ENCODE measurements around the gene RAB31.

The RAB31 gene

DNA sequence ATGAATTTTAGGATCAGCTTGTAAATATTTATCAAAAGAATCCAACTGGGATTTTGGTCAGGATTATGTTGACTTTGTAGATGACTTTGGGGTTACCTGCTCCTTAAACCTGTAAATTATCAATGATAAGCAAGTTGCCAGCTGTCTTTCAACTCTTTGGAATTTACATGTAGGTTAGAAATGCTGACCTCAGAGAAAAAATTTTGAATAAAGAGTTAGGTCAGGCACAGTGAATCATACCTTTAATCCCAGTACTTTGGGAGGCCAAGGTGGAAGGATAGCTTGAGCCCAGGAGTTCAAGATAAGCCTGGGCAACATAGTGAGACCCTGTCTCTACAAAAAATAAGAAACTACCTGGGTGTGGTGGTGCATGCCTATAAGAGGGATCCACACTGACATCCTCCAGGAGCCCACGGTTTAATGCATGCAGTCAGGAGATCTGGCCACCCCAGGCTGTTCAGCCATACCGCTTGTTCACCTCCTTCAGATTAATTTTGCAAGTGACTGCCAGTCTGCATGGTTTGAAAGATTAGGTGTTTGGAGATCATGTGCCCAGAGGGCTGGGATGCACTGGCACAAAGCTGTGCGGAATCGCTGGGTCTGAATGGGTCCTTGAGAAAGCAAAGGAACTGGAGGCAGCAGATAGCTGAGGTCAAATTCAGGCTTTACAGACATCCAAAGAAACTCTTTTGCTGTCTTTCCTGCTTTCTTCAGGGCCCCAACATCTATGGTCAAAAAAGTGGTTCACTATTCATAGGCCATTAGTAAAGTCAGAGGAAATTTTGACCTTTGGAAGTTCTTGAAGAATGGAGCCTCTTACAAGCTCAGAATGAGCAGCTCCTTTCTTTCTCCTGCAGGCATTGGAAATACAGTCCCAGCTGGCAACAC lies 94.3 kb downstream of the RAB31 start:
- Mint-ChIP-seq H3K27ac (no peak overlapping the region), H3K36me3 (peaks cover 30% of the 10 kb centered on the region)

DNA sequence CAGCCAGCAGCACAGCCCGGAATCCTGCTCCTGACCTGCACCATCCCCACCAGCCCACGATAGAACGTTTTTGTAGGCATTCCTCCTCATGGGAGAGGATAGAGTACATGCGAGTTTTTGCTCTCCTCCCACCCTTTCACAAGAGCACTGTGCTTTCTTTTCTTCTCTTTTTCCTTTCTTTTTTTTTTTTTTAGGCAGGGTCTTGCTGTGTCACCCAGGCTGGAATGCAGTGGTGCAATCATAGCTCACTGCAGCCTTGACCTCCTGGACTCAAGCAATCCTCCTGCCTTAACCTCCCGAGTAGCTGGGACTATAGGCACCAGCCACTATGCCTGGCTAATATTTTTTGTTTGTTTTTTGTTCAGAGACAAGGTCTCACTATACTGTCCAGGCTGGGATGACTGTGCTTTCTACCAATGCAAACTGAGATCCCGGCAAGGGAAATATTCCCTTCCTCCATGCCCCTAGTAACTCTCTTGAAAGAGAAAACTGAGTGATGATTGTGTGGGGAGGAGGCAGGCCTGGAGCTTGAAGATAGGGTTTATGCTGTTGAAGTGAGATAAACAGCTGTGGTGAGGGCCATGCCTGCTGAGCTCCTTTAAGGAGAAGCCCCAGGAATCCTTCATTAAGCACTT lies 95.1 kb downstream of the RAB31 start:
- H3K4me1 Mint-ChIP-seq, result peaks cover 4% of the 10 kb centered on the region

More for the DNA sequence above, 94.3 kb downstream of the RAB31 start:
- no peak overlapping the region for H3K4me3 Mint-ChIP-seq
- H3K4me1 Mint-ChIP-seq, result peaks cover 4% of the 10 kb centered on the region
- DNase-seq (ENCODE audit: low spot score in 2 of 2) (no peak), ATAC-seq (ENCODE audit: low read depth) (no peak)
- H3K9me3 Mint-ChIP-seq, result peaks cover 1% of the 10 kb centered on the region
- no peaks in the 10 kb centered on the region for H3K27me3 Mint-ChIP-seq

DNA sequence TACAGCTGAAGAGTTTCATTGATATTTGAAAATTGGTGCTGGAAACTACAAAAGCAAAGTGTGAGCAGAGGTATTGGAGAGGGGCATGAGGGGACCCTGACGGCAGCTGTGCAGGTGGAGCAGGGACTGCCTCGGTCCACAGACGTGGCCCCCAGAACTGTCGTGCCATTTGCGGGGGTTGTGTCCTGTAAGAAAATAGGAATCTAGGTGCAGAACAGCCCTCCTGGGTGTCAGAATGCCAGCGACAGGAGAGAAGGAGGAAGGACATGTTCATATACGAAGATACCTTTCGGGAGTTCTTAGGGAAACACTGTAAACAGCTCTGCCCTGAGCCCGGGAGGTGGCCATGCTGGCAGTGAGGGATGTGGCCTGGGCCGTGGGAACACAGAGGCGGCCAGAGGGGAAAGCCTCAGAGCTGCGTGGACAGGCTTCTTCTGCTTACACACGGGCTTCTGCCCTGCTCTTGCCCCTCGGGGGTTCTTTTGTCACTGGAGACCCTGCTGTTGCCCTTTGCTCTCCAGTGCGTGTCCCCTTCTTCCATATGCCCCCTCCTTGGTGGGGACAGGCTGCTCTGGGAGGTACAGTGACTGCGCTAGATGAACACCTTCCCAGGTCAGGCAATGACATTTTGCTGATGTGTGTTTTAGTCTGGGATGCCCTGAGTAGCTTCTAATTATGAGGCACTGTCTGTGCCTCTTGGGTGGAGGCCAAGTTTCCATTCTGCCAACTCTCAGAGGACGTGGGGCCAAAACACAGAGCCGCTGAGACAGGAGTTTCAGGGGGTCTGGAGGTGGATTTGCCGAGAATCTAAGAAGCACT lies 95.8 kb downstream of the RAB31 start:
- no peak overlapping the region for H3K4me3 Mint-ChIP-seq
- peaks cover 4% of the 10 kb centered on the region for H3K4me1 Mint-ChIP-seq
- DNase-seq (ENCODE audit: low spot score in 2 of 2) (no peak), ATAC-seq (ENCODE audit: low read depth) (no peak)
- H3K36me3 Mint-ChIP-seq, result peaks cover 27% of the 10 kb centered on the region
- H3K27ac Mint-ChIP-seq, result no peak overlapping the region
- H3K27me3 Mint-ChIP-seq, result no peaks in the 10 kb centered on the region
- H3K9me3 Mint-ChIP-seq, result peaks cover 1% of the 10 kb centered on the region

More for the DNA sequence above, 95.1 kb downstream of the RAB31 start:
- H3K27me3 Mint-ChIP-seq, result no peaks in the 10 kb centered on the region
- H3K9me3 Mint-ChIP-seq, result peaks cover 1% of the 10 kb centered on the region
- DNase-seq (ENCODE audit: low spot score in 2 of 2), result no peak
- H3K27ac Mint-ChIP-seq, result no peak overlapping the region
- no peak overlapping the region for H3K4me3 Mint-ChIP-seq
- no peak for ATAC-seq (ENCODE audit: low read depth)
- H3K36me3 Mint-ChIP-seq, result peaks cover 29% of the 10 kb centered on the region

DNA sequence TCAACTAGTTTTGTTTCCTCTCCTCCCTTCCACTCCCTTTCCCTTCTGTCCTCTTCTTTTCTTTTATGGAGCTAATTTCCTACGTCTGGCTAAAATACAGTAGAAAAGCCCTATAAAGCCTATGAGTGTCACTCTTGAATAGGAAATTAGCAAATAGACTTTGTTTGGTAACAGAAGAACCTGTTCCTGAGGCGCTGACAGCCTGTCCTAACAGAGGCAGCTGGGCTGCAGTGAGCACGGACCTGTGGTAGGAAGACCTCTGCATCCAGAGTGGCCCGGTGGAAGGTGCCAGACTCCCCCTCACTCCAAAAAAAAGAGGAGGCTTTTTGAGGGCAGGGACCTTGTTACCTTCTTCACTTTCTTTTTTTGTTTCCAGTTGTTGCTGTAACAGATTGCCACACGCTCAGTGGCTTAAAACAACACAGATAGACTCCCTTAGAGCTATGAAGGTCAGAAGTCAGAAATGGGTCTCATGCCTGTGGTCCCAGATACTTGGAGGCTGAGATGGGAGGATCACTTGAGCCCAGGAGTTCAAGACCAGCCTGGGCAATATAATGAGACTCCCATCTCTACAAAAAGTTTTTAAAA lies 96.5 kb downstream of the RAB31 start:
- no peak overlapping the region for H3K27ac Mint-ChIP-seq
- ATAC-seq (ENCODE audit: low read depth), result no peak

DNA sequence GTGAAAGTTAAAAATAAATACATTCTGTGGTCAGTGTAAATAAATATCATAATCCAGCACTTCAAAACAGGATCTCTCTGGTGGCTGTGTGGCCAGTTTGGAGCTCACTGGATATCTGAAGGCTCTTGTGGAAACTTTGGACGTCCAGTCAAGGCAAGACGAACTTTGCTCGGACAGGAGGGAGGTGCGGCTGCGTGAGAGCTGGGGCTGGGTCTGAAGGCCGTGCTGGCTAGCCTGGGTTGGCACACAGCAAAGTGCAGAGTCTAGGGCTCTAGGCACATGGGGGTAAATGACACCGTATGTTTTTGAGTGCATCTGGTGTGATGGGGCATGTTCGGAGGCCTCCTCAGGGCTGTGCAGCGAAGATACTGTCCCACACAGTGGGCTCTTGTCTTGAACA lies 98.8 kb downstream of the RAB31 start:
- Mint-ChIP-seq H3K27me3 (no peaks in the 10 kb centered on the region), H3K9me3 (peaks cover 1% of the 10 kb centered on the region), H3K4me3 (no peak overlapping the region), H3K36me3 (peaks cover 15% of the 10 kb centered on the region), H3K4me1 (peaks cover 4% of the 10 kb centered on the region), H3K27ac (no peak overlapping the region)
- DNase-seq (ENCODE audit: low spot score in 2 of 2) (no peak), ATAC-seq (ENCODE audit: low read depth) (no peak)

More for the DNA sequence above, 96.5 kb downstream of the RAB31 start:
- no peak for DNase-seq (ENCODE audit: low spot score in 2 of 2)
- peaks cover 1% of the 10 kb centered on the region for H3K9me3 Mint-ChIP-seq
- H3K27me3 Mint-ChIP-seq, result no peaks in the 10 kb centered on the region
- H3K4me3 Mint-ChIP-seq, result no peak overlapping the region
- H3K36me3 Mint-ChIP-seq, result peaks cover 27% of the 10 kb centered on the region
- peaks cover 4% of the 10 kb centered on the region for H3K4me1 Mint-ChIP-seq

DNA sequence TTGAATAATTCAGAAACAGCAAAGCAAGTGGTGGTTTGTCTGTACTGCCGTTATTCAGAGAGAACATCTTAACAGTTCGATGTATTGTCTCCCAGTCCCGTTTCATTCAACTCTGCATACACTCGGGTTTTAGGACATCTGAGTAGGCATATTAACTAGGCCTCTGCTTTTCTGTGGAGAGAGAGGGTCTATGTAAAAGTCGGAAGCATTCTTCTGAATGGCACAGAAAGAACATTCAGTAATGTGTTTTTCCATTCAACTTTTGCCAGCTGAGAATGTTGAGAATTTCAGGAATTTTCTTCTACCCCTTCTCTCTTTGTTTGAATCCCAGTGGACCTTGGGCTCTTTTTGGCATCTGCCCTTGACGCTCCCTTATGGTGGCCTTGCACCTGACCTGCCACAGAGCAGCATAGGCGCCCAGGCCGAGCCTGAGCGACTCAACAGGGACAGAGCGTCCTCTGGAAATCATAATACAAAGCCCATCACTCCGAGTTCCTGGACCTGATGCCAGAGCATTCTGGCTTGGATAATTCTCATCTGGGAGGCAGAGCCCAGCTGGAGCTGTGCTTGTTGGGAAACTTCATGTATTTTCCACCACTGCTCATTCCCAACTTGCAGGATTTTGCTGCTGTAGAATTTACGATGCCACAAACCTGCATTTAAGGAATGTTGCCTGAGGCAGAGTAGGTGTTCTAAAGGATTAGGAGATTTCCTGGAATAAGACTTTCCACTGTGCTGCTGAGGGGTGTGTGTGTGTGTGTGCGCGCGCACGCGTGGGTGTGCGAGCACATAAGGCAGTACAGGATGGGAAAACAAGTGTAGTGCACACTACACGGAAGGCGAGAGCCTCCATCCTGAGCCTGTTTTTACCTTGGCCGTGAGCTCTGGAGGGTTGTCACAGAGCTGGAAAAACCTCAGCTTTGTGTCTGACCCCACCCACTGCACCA lies 100.5 kb downstream of the RAB31 start:
- Mint-ChIP-seq H3K36me3 (peaks cover 17% of the 10 kb centered on the region), H3K27ac (no peak overlapping the region), H3K9me3 (peaks cover 1% of the 10 kb centered on the region), H3K4me3 (no peak overlapping the region), H3K27me3 (no peaks in the 10 kb centered on the region), H3K4me1 (peaks cover 4% of the 10 kb centered on the region)
- no peak for DNase-seq (ENCODE audit: low spot score in 2 of 2)
- no peak for ATAC-seq (ENCODE audit: low read depth)

DNA sequence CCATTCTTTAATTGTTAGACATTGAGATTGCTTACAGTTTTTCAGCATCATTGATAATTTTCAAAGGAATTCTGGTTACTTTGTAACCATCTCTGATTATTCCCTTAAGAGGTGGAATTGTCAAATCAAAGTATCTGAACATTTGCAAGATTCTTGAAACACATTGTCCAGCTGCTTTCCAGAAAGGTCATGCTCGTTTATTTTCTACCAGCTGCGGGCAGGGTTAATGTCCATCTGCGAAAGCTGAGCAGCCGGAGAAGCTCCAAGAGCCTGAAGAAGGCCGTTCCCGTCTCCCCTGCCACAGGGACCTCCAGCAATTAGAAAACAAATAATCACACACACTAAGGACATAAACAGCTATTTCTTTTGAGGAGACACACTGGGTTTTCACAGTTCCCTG lies 101.6 kb downstream of the RAB31 start:
- no peak for ATAC-seq (ENCODE audit: low read depth)
- peaks cover 1% of the 10 kb centered on the region for H3K9me3 Mint-ChIP-seq
- no peak overlapping the region for H3K4me3 Mint-ChIP-seq
- peaks cover 18% of the 10 kb centered on the region for H3K36me3 Mint-ChIP-seq
- no peak overlapping the region for H3K27ac Mint-ChIP-seq
- no peaks in the 10 kb centered on the region for H3K27me3 Mint-ChIP-seq
- no peak for DNase-seq (ENCODE audit: low spot score in 2 of 2)
- peaks cover 4% of the 10 kb centered on the region for H3K4me1 Mint-ChIP-seq

DNA sequence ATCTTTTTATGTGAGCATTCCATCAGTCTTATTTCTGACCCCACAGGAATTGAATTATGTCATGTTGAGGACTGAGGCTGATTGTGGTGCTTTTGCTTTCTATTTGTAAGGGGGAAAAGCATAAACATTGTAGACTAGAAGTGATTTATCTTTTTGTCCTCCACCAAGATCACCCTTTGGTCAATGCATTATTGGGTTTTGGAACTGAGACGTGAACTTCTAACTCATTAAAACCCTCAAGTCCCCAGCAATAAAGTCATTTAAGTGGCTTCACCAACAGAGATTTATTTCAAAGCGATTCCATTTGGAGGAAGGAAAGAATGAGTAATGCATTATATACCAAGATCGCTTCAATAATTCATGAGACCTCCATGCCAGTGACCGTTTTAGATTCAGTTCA lies 102.2 kb downstream of the RAB31 start:
- no peak for ATAC-seq (ENCODE audit: low read depth)
- Mint-ChIP-seq H3K27me3 (no peaks in the 10 kb centered on the region), H3K27ac (no peak overlapping the region)

DNA sequence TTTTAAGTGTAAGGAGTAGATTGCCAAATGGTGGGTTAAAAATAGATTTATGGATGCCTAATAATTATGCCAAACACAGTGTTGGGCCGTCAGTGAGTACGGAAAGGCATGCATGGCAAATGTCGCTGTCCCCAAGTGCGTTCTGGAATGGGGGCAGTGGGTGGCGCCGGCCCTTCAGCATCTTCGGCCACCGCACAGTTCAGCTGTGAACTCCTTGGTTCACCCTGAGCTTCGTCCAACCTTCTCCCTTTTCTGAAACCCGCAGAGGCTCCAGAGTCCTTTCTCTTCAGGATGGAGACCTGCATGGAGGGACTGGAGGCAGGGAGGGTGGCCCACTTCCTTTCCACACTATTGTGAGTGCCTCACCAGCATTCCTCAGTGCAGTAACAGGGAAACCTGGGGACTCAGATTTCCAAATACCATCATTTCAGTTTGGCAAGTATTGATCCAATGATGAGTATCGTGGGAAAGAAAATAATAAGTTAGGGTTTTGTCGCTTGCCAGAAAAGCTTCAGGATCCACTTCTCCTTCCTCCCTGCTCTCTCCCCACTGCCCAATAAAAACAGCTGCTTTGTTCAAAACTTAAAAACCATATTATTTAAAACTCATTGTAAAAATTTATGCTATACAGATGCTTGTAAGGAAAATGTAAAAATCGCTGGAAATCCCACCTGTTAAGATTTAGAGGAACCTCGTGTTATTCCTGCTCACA lies 103.0 kb downstream of the RAB31 start:
- Mint-ChIP-seq H3K36me3 (peaks cover 14% of the 10 kb centered on the region), H3K4me3 (no peak overlapping the region), H3K9me3 (no peaks in the 10 kb centered on the region), H3K4me1 (no peaks in the 10 kb centered on the region), H3K27ac (no peak overlapping the region), H3K27me3 (no peaks in the 10 kb centered on the region)
- DNase-seq (ENCODE audit: low spot score in 2 of 2) (no peak), ATAC-seq (ENCODE audit: low read depth) (no peak)

More for the DNA sequence above, 102.2 kb downstream of the RAB31 start:
- Mint-ChIP-seq H3K4me3 (no peak overlapping the region), H3K9me3 (peaks cover under 1% of the 10 kb centered on the region), H3K36me3 (peaks cover 16% of the 10 kb centered on the region), H3K4me1 (peaks cover 3% of the 10 kb centered on the region)
- no peak for DNase-seq (ENCODE audit: low spot score in 2 of 2)

DNA sequence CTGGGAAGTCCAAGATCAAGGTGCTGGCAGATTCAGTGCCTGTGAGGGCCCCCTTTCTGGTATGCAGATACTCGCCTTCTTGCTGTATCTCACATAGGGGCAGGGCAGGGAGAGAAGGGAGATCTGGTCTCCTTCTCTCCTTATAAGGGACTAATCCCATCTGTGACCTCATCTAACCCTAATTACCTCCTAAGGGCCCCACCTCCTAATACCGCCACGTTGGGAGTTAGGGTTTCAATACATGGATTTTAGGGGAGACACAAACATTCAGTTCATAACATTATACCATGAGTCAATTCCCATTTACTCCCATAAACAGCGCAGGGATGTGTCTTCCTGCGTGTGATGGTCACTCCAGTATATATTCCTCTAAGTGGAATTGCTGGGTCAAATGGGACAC lies 103.9 kb downstream of the RAB31 start:
- Mint-ChIP-seq H3K4me1 (no peaks in the 10 kb centered on the region), H3K27ac (no peak overlapping the region), H3K36me3 (peaks cover 17% of the 10 kb centered on the region), H3K27me3 (no peaks in the 10 kb centered on the region), H3K4me3 (no peak overlapping the region), H3K9me3 (no peaks in the 10 kb centered on the region)
- DNase-seq (ENCODE audit: low spot score in 2 of 2) (no peak), ATAC-seq (ENCODE audit: low read depth) (no peak)

DNA sequence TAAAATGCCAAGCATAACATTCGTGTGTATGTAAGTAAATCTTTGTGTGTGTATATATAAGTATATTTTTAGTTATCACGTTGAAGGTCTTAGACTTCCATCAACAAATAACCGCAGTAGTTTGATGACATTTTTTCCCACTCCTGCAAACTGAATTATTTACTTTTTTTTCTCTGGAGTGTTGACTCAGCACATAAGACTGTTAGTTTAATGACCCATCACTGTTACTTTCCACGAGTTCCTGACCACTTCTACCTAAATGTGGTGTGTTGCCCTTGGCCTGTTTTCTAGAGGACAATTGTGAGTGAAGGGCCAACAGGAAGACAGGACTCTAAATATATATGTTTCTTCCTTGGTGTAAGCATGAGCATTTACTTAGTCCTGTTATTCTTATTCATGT lies 106.3 kb downstream of the RAB31 start:
- DNase-seq (ENCODE audit: low spot score in 2 of 2) (no peak), ATAC-seq (ENCODE audit: low read depth) (no peak)
- Mint-ChIP-seq H3K9me3 (peaks cover 8% of the 10 kb centered on the region), H3K27ac (no peak overlapping the region), H3K27me3 (no peaks in the 10 kb centered on the region), H3K4me1 (peaks cover 2% of the 10 kb centered on the region), H3K36me3 (peaks cover 38% of the 10 kb centered on the region), H3K4me3 (no peak overlapping the region)

DNA sequence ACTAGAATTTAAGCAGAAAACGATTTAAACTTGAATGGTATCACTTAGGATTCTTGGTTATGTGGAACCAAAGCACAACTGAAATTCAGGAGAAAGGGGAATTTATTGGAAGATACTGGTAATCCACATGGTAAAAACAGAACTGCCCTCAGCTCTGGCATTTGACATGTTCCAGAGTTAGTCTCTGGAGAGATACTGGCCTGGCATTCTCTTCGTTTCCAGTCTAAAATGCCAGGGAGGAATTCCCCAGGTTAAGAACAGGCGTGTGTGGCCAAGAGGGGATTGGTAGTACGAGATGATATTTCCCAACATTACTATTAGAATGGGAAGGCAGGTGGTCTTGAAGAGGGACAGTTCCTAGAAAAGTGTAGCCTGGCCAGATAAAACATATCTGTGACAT lies 109.2 kb downstream of the RAB31 start:
- H3K27ac Mint-ChIP-seq, result no peak overlapping the region
- peaks cover 10% of the 10 kb centered on the region for H3K9me3 Mint-ChIP-seq
- no peak for ATAC-seq (ENCODE audit: low read depth)
- no peak for DNase-seq (ENCODE audit: low spot score in 2 of 2)
- H3K36me3 Mint-ChIP-seq, result peaks cover 46% of the 10 kb centered on the region
- H3K4me3 Mint-ChIP-seq, result no peak overlapping the region
- no peaks in the 10 kb centered on the region for H3K27me3 Mint-ChIP-seq
- H3K4me1 Mint-ChIP-seq, result peaks cover 2% of the 10 kb centered on the region
